HG03196 (cell line): ENCODE data around the gene HPN.
"Not testable (repeated sequence)": the region's sequence is repeated elsewhere in the genome, so short reads cannot be mapped to it uniquely, and the experiment has no call there.

Experiments used
- ATAC-seq: cut with Tn5 transposase; IDR thresholded peaks from one replicate; pipeline ENCODE4 v1.9.1; 2021; ENCODE audit not compliant: unreplicated experiment

HPN gene

GRCh38 chr19:35008891-35009341 lies 32.6 kb upstream of the HPN start:
- no peak for ATAC-seq

DNA sequence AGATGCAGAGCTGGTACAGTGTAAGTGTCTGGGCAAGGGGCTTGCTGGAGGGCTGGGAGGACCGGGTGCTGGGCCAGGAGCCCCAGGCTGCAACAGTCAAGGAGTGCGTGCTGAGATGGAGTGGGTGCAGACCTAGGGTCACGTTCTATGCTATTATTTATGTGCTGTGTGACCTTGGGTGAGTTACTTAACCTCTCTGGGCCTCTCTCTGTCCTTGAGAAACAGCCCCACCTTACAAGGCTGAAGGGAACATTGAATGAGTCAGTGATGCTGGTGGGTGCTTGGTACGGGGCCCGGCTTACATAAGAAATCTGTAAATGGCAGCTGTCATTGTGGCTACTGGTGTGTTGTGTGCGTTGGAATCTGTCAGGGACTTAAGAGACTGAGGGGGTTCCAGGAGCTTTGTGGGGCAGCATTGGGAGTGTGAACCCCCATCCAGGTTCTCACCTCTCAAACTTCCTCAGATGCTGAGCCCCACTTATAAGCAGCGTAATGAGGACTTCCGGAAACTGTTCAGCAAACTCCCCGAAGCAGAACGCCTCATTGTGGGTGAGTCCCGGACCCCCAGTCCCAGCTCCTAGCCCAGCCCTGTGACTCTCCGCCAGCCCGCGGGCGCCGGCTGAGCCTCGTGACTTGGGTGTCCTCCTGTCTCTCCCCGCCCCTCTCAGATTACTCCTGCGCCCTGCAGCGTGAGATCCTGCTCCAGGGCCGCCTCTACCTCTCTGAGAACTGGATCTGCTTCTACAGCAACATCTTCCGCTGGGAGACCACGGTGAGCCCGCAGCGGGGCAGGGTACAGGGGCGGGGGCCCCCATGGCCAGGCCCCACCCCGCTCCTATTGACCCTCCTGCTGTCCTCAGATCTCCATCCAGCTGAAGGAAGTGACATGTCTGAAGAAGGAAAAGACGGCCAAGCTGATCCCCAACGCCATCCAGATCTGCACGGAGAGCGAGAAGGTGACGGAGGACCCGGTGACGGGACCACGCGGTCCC lies 31.8 kb upstream of the HPN start:
- ATAC-seq: no peak

DNA sequence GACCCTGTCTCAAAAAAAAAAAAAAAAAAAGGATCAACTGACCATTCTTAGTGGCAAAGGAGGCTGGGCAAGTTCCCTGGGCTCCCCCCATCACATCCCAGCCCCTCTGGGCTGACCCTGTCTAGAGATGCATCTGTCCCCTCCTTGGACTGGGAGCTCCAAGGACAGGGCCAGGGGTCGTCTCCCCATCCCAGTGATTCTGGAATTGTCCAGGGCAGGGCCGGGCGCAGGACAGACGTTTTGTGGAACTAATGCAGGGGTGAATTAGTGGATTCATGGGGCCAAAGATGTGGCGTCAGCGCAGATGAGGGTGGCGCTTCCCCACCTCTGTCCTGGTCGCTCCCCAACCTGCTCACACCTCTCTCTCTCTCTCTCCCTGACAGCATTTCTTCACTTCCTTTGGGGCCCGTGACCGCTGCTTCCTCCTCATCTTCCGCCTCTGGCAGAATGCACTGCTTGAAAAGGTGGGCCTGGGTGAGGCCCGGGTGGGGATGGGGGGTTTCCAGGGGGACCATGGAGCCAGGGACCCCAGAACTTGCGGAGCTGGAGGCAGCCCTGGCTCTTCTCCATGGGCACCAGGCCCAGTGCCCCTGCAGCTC lies 30.3 kb upstream of the HPN start:
- ATAC-seq: no peak

- no peak for ATAC-seq
Observed at GRCh38 chr19:35011737-35012682, 29.5 kb upstream of the HPN start.

- ATAC-seq: no peak
Observed at GRCh38 chr19:35013041-35013819, 28.3 kb upstream of the HPN start.

- ATAC-seq: no peak
Observed at GRCh38 chr19:35013820-35014754, 27.4 kb upstream of the HPN start.

DNA sequence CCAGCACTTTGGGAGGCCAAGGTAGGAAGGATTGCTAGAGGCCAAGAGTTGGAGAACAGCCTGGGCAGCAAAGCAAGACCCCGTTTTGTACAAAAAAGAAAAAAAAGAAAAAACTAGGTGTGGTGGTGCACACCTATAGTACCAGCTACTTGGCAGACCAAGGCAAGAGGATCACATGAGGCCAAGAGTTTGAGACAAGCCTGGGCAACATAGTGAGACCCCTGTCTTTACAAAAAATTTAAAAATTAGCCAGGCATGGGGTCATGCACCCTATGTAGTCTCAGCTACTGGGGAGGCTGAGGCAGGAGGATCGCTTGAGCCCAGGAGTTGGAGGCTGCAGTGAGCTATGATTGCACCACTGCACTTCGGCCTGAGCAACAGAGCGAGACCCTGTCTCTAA lies 26.7 kb upstream of the HPN start:
- not testable (repeated sequence) for ATAC-seq

DNA sequence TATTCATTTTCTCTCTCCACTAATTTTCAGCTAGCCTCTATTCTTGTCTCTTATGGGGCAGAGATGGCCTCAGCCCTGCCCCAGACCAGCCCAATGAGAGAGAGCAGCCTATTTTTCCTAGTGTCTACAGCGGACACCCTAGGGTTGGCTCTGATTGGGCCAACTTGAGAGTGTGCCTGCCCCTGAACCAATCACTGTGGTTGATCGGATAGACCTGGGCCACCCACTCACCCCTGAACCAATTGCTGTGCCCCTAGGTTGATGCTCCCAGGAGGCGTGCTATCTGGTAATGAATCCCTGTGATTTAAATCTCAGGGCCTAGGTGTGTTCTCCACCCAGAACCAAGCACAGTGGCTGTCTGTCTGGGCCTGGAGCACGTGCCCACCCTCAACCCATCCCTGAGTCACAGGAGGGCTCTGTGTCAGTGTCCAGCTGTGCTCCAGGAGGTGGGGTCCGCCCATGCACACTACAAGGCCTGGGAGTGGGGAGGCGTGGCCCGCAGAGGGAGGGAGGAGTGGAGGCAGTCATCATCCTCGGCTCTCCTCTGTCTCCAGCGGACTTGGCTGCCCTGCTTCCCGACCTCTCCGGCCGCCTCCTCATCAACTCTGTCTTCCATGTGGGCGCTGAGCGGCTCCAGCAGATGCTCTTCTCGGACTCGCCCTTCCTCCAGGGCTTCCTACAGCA lies 26.1 kb upstream of the HPN start:
- no peak for ATAC-seq

- ATAC-seq: no peak
Observed at GRCh38 chr19:35015954-35016351, 25.6 kb upstream of the HPN start.

DNA sequence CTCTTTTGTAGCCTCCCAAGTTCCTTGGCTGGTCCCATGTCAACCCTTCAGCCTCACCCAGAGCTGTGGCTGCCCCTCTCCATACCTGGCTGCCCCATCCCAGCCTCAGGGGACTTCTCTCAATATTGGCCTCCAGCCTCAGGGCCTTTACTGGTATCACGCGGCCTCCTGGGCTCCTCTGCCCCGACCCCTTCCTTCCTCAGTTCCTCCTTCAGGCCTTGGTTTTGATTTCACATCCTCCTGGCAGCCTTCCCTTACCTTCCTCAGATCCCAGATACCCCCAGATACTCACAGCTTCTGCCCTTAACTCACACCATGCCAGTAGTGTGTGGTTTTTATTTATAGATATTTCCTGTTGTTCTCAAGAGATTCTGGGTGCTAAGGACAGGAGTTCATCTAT lies 24.0 kb upstream of the HPN start:
- ATAC-seq: no peak

DNA sequence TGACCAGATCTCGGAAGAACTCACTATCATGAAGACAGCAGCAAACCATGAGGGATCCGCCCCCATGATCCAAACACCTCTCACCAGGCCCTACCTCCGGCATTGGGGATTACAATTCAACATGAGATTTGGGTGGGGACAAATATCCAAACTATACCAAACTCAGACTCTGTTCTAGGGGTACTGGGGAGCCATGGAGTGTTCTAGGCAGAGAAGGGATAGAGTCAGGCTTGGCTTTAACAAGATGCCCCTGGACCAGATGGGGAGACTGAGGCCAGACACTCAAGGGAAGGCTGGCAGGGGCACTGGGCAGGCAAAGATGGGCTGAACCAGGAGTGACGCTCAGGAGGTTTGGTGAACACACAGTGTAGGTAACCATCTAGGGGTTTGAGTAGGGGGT lies 23.1 kb upstream of the HPN start:
- no peak for ATAC-seq

DNA sequence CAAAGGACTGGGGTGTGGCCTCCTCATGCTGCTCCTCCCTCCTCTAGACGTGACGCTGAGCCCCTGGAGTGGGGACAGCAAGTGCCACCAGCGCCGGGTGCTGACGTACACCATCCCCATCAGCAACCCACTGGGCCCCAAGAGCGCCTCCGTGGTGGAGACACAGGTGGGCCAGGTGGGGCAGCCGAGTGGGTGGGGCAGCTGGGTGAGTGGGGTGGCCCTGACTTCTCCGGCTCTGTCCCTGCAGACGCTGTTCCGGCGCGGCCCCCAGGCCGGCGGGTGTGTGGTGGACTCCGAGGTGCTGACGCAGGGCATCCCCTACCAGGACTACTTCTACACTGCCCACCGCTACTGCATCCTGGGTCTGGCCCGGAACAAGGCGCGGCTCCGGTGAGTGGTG lies 22.4 kb upstream of the HPN start:
- no peak for ATAC-seq

DNA sequence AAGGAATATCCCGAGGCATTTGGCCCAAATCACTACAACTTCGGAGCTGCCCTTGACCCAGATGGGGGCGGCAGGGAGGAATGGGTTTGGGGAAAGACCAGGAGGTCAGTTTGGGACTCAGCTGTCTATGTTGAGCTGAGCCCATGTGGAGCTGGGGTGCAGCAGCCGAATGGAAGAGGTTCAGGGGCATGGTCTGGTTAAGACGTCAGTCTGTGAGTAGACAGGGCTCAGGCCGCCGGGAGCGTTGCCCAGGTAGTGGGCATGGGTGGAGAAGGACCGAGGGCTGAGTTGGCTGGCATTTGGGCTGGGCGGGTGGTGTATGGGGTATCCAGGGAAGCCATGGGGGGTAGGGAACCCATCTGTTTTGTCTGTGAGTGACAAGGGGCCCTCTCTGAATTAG lies 20.5 kb upstream of the HPN start:
- ATAC-seq: no peak

DNA sequence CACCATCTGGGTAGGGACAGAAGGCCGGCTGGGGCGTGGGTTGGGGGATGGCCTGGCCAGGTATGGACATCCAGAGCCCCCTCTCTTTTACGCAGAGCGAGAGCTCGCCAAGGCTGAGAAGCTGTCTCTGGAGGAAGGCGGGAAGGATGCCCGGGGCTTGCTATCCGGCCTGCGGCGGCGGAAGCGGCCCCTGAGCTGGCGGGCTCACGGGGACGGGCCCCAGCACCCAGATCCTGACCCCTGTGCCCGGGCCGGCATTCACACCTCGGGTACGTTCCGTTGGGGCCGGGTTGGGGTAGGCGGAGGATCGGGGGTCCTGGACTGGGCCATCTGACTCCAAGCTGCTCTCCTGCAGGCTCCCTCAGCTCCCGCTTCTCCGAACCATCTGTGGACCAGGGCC lies 19.9 kb upstream of the HPN start:
- ATAC-seq: no peak

- ATAC-seq: no peak
Observed at GRCh38 chr19:35022460-35022859, 19.1 kb upstream of the HPN start.

- no peak for ATAC-seq
Observed at GRCh38 chr19:35023428-35023827, 18.1 kb upstream of the HPN start.

GRCh38 chr19:35024095-35024494 lies 17.4 kb upstream of the HPN start:
- no peak for ATAC-seq

DNA sequence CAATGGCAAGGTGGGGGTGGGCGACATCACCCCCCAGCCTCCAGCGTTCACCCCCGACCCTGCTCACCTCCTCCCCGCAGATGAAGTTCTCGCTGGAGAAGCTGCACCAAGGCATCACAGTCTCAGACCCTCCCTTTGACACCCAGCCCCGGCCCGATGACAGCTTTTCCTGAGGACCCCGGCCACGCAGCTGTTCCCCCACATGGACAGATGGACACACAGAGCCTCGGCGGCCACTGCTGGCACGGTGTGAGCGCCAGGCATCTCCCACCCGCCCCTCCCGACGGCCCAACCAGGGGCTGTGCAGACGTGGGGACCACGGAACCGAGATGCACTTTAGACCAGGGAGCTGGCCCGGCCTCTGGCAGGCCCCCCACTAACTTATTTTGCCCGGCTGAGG lies 15.6 kb upstream of the HPN start:
- no peak for ATAC-seq

GRCh38 chr19:35026418-35026817 lies 15.1 kb upstream of the HPN start:
- ATAC-seq: no peak
